GM21723 (cell line): ENCODE data around the gene EMP2.
"Not testable (repeated sequence)": the region's sequence is repeated elsewhere in the genome, so short reads cannot be mapped to it uniquely, and the experiment has no call there.

Experiments
- ATAC-seq: cut with Tn5 transposase; IDR thresholded peaks from one replicate; pipeline ENCODE4 v1.9.1; 2021; ENCODE audit warnings: mild to moderate bottlenecking, moderate library complexity; ENCODE audit not compliant: unreplicated experiment

EMP2 gene

DNA sequence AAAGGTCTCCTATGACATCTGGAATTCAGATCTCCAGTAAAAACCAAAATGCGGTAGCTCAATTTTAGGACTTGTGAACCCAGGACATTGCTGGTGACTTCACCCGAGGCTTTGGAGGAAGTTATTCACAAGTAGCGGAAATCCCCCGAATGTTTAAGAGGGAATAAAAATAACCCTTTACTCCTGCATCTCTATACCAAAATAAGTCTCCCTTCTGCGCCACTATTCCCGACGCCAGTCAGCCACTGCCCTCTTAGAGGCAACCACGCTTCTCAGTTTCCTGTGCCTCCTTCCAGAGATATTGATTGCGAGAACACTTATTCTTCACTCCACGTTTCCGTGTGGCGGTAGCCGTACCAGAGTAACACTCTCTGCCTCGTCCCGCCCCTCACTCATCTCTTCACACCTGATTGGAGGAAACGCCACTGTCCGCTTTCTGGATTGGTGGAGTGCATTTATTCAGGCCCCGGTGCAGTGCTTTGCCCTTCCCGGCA lies 27.4 kb downstream of the EMP2 start:
- ATAC-seq, result peak; percentile 91

- ATAC-seq, result no peak
Observed at GRCh38 chr16:10552281-10552680, 28.1 kb downstream of the EMP2 start.

GRCh38 chr16:10551881-10552280 lies 28.5 kb downstream of the EMP2 start:
- ATAC-seq, result no peak

- no peak for ATAC-seq
Observed at GRCh38 chr16:10548404-10548803, 32.0 kb downstream of the EMP2 start.

DNA sequence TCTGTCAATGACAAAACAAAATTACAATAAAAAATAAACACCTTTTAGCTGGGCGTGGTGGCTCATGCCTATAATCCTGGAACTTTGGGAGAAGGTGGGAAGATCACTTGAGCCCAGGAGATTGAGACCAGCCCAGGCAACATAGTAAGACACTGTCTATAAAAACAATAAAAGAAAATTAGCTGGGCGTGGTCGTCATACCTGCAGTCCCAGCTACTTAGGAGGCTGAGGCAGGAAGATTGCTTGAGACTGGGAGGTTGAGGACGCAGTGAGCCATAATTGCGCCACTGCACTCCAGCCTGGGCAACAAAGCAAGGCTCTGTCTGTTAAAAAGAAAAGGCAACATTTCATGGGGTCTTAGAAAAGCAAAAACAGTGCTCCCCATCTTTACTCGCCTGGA lies 32.7 kb downstream of the EMP2 start:
- ATAC-seq, result no peak

DNA sequence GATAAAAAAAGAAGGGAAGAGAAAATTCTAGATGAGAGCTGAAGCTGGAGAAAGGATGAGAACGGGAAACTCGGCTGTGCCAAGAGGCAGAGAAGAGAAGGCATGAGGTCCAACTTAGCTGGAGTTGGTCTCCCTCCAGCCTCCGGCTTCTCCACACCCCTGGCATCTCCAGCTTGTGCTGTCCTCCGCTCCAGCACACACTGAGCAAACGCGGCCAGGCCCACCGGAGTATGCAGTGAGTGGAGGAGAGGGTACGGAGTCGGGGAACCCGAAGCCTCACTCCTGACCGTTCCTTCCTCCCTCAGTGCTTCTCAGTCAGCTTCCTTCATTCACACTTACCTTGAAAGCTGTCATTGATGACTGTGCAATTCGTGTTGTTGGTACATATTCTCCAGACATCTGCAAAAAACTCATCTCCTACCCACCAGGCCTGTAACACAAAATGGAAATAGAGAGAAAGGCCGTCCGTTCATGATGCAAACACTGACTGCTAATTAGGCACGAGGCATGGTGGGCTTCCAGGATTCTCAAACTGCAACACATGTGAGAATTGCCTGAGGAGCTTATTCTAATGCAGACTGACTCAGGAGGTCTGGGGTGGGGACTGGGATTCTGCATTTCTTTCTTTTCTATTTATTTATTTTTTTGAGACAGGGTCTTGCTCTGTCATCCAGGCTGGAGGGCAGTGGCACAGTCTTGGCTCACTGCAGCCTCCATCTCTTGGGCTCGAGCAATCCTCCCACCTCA lies 37.0 kb downstream of the EMP2 start:
- no peak for ATAC-seq

- no peak for ATAC-seq
Observed at GRCh38 chr16:10541366-10541765, 39.0 kb downstream of the EMP2 start.

DNA sequence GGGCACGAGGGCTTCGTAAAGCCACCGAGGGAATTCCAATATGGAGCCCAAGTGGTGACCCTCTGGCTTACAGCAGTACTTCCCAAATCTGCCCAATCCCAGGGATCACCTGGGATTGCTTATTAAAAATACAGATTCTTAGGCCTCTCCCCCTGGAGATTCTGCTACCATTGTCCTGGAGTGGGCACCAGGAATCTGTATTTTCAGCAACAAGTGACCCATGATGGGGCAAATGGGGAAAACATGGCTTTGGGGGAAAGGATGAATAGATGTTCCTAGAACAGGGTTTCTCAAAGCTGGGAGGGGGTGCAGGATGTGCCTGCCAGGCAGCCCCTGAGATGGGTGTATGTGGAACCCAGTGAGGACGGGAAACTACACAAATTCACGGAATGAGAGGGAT lies 40.6 kb downstream of the EMP2 start:
- ATAC-seq, result no peak

DNA sequence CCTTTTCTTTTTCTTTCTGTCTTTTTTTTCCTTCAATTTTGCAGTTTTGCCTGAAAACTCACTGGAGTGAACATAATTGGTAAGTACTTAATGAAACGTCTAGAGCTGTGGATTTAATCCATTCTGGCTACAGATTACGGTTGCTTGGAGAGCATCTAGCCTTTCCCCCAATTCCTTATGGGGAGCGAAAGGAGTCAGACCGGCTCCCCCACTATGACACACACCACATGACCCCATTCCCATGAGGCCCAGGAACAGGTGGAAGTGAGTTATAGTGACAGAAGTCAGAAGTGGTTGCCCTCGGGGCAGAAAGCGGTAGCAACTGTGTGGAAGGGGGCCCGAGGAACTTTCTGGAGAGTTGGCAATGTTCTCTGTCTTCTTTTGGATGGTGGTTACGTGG lies 41.2 kb downstream of the EMP2 start:
- no peak for ATAC-seq

- ATAC-seq, result no peak
Observed at GRCh38 chr16:10538583-10538982, 41.8 kb downstream of the EMP2 start.

DNA sequence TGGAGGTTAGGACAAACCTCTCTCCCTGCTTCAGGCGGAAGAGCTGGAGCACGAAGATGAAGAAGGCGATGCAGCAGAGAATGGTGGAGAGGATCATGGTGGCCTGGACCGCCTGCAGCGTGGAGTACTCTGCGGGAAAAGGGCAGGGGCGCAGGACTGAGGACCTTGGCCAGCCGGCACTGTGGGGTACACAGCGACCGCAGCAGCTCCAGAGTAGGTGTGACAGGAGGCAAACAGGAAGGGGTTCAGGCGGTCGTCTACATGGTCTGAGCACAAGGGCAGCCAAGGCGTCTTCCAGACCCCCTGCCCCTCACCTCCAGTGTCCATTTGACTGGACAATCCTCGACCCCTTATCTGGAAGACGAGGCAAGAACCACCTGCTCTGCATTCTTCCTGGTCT lies 42.5 kb downstream of the EMP2 start:
- no peak for ATAC-seq

DNA sequence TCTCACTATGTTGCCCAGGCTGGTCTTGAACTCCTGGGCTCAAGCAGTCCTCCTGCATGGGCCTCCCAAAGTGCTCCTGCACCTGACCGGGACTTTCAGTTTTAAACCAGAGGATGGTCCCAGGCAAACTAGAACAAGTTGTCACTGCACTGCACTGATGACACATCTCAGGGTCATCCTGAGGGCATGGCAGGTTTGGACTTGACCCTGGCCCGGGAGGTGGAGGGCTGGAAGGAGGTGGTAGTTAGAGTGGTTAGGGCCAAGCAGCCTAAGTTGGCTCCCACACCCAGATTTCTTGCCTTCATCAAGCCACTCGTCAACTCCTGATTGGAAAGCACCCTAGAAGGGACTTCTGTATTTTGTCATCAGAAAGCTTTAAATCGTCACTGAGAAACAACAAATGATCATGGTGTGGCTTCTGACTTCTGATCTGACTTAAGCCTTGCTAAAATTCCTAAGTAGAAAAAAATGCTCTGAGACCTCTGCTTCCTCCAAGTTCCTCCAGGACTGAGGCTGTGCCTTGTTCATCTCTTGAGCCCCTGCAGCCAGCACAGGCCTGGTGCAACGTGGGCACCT lies 43.5 kb downstream of the EMP2 start:
- no peak for ATAC-seq

- not testable (repeated sequence) for ATAC-seq
Observed at GRCh38 chr16:10536328-10536727, 44.1 kb downstream of the EMP2 start.

DNA sequence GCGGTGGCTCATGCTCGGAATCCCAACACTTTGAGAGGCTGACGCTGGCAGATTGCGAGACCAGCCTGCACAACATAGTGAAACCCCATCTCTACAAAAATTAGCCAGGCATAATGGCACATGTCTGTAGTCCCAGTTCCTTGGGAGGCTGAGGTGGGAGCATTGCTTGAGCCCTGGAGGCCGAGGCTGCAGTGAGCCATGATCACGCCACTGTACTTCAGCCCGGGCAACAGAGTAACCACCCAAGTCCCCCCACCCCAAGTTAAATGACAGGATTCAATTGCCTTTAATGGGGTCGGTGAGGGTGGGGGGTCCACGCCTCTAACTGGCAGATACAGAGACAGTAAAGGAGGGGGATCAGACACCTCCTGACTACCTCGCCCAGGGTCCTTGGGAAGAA lies 44.9 kb downstream of the EMP2 start:
- ATAC-seq, result no peak

DNA sequence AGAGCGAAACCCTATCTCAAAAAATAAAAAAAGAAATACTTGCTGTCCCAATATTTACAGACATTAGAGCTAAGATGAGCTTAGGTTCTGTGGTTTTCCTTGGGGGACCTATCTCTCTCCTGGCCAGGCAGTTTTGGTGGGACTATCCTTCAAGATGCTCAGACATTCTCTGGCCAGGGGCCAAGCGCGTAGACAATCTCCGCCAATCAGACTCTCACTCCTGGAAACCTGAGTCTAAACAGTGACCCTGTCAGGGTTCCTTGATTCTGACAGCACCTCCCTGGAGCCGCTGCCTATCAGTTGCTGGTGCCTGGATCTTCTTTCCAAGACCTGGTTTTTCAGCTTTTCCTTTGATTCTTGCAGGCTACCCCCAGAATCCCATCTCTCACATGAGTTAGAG lies 45.6 kb downstream of the EMP2 start:
- no peak for ATAC-seq

DNA sequence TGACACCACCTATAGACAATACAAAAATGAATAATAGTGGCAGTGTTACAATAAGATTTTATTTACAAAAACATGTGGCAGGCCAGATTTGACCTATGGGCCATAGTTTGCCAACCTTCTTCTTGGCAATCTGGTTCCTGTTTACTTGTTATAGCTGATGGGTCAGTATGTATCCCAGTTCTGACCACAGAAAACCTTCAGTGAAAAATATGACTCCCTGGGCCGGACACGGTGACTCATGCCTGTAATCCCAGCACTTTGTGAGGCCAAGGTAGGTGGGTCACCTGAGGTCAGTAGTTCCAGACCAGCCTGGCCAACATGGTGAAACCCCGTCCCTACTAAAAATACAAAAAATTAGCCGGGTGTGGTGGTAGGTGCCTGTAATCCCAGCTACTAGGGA lies 46.8 kb downstream of the EMP2 start:
- ATAC-seq, result not testable (repeated sequence)

- no peak for ATAC-seq
Observed at GRCh38 chr16:10531582-10531981, 48.8 kb downstream of the EMP2 start.

DNA sequence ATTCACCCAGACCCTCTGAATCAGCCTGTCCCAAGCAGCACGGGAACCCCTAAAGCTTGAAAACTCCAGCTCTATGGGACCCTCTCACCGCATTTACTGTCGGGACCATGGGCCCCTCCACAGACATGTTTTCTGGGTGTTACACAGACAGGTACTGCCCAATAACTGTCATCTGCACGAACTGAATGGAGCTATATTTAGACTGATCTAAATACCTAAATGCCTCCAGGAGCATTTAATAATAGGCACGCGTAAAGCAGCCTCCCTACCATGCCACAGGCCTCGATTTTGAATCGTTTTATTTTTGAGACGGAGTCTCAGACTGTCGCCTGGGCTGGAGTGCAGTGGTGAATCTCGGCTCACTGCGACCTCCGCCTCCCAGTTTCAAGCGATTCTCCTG lies 49.7 kb downstream of the EMP2 start:
- ATAC-seq, result no peak

DNA sequence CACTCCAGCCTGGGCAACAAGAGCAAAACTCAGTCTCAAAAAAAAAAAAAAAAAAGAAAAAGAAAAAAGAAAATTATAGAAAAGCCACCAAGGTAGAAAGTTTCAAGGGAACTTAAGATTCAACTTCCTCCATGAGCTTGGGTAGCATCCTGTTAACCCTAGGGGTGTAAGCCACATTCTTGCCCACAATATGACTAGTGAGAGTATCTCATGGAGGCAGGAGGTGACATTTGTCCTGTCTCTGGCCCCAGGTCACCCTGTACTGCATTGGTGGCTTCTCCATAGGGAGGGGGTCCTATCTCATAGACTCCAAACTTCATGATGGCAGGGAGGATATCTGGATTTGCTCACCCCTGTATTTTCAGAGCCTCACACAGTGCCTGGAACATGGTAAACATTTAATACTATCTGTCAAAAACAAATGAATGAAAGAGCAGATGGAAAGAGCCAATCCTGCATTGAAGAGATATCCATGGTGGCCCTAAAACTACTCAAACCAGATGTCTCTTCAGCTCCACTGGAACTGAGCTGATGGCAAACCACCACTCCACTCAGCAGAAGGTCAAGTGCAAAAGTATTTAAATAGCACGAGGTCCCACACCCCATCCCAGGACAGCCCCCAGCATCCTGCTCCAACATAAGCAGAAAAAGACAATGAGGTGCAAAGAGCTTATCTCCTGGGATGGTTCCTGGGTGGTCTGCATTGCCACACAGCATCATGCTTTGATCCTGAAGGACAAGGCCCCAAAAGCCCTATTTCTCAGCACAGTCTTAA lies 50.3 kb downstream of the EMP2 start:
- ATAC-seq, result no peak

- ATAC-seq, result no peak
Observed at GRCh38 chr16:10528635-10529034, 51.8 kb downstream of the EMP2 start.

DNA sequence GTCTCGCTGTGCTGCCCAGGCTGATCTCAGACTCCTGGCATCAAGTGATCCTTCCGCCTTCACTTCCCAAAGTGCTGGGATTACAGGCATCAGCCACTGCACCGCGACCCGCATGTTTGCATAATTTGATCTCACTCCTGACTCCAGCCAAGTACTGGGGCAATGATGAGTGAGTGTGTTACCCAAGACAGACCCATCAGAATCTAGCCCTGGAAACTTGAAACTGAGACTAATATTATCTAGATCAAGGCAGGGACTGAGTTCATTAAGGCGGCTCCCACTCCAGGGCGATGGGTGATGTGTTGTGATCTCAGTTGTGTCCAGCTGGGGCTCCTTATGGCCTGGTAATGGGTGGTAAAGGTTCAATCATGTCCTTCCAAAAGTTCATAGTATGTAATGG lies 53.4 kb downstream of the EMP2 start:
- ATAC-seq, result no peak
